KOPT-K1 (cell line): ENCODE measurements around the gene DOHH.

Experiments used
- H3K27ac ChIP-seq: fragments of 200-600 bp; sonication (generic); 2 replicates; pipeline ENCODE4 v1.5.1; 2016; ENCODE audit warnings: antibody characterized with exemption, mild to moderate bottlenecking, low read depth, low read length; ENCODE audit not compliant: poor library complexity, severe bottlenecking
- H3K36me3 ChIP-seq: fragments of 200-600 bp; sonication (generic); 2 replicates; pipeline ENCODE4 v1.5.1; 2017; ENCODE audit warnings: antibody characterized with exemption, mild to moderate bottlenecking, low read length, moderate library complexity; ENCODE audit not compliant: insufficient read depth
- H3K9me3 ChIP-seq: fragments of 200-600 bp; sonication (generic); 2 replicates; pipeline ENCODE4 v1.5.1; 2017; ENCODE audit warnings: antibody characterized with exemption, low read length, mild to moderate bottlenecking; ENCODE audit not compliant: insufficient read depth, poor library complexity, severe bottlenecking

The DOHH gene

DNA sequence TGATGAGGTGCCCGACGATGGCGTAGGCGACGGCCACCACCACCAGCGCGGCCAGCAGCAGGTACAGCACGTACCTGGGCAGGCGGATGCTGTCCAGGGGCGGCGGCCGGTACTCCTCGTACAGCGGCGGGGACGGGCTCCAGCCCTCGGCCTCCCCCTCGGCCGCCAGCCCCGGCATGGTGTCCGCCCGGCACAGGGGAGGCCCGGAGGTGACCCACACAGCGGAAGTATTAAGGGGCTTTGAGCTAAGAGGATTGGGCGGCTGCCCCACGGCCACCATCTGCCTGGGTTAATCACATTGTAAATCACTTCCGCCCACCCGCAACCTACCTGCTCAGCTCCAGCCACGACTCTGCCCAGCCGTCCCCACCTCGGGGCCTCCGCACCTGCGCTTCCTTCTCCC is 17.2 kb downstream of the DOHH start, which contains the start of gene SMIM44:
Gene SMIM44 (minus strand): TSS at position 216 of the 403 bp plus-strand sequence. CDS start 38 bp downstream, at position 178.
- Histone ChIP-seq H3K36me3 (peaks cover 4% of the 10 kb centered on the region), H3K27ac (no peak within 1 kb of the TSS), H3K9me3 (no peaks in the 10 kb centered on the region)

DNA sequence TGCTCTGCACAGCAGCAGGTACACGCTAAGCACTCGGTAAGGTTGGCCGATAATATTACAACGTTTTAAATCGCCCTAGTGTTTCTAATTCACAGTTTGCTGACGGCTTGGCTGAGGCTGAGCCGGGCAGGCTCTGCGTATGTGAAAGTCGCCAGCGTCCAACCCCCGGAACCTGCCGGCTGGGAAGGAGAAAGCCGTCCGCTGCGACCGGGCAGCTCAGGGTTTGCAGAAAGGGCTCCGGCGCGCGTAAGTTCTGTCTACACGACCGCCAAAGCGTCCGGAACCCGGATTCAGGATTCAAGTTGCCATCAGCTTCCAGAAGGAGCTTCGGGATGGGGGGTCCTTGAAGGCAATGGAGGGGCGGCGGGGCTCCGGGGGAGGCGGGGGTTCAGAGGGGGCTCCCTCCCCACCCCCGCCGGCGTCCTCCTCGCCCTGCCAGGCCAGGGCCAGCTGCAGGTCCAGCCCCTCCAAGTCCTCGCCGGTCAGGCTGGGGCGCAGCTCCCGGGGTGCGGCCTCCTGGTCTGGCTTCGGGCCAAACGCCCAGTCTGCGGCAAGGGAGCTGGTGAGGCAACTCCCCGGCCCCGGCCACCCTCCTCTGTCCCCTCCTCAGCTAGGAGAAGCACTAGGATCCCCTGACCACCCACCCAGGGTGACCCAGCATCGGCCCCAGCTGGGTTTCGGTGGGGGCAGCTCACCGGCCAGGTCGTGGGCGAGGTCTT is 17.8 kb downstream of the DOHH start:
- Histone ChIP-seq H3K36me3 (no peaks in the 10 kb centered on the region), H3K27ac (no peak overlapping the region), H3K9me3 (no peaks in the 10 kb centered on the region)

DNA sequence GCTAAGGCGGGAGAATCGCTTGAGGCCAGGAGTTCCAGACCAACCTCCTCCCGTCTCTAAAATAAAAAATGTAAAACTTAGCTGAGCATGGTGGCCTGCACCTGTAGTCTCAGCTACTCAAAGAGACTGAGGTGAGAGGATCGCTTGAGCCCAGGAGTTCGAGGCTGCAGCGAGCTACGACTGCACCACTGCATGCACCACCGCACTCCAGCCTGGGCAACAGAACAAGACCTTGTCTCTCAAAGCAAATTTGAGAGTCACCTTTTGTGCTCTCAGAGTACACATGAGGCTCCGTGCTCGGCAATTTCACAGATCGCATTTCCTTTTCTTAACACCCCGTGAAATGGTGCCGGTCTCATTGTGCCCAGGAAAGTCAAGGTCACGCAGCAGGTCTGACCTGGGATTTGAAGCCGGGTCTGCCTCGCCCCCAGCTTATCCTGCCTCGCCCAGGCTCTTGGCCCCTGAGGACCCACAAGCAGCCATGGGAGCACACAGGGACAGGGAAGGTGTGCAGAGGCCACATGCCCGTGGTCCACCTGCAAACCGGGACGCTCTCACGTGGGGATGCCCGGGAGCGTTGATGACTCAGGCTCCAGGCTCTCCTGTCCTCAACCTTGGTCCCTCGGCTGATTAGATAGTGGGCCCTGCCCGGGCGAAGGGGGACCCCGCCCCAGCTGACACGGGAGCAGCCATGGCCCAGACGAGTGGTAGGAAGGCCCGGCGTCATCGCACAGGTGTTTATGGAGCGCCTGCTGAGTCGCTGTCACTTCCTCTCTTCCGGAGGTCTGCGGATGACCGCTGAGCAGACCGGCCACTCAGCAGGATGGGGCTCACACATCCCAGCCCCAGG is 19.0 kb downstream of the DOHH start:
- no peak overlapping the region for H3K27ac ChIP-seq
- no peaks in the 10 kb centered on the region for H3K9me3 ChIP-seq
- peaks cover 1% of the 10 kb centered on the region; the same call in 1 of the 2 replicates for H3K36me3 ChIP-seq

DNA sequence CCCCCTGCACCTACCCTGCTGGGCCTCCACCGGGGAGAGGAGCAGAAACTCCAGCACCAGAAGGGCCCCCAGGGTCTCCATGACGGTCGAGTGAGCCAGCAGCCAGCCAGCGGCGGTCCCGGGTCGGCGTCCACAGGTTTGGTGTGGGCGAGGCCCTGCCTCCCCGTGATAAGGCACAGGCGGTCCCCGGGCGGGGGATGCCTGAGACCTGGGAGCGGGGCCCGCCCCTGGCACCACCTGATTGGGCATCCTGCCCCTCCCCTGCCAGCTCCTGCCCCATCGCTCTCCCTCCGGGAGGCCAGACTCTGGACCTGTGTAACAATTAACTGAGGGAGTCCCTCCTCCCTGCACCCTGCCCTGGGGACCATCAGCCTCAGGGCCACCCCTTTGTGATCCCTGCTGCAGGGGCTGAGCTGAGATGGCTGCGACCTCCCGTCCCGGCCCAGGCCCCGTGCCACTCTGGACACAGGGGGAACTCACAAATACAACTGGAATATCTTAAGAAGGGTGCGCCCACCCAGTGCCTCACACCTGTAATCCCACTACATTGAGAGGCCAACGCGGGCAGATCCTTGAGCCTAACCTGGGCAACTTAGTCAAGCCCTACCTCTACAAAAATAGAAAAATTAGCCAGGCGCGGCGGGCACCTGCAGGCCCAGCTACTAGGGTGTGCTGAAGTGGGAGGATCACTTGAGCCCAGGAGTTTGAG is 19.9 kb downstream of the DOHH start, which contains the start of gene SMIM24:
Gene SMIM24 (minus strand): TSS at position 143 of the 709 bp plus-strand sequence. CDS start 62 bp downstream, at position 81.
- no peaks in the 10 kb centered on the region for H3K9me3 ChIP-seq
- peaks cover 11% of the 10 kb centered on the region; the same call in 1 of the 2 replicates for H3K36me3 ChIP-seq
- peak within 1 kb of the TSS; percentile 73 for H3K27ac ChIP-seq

DNA sequence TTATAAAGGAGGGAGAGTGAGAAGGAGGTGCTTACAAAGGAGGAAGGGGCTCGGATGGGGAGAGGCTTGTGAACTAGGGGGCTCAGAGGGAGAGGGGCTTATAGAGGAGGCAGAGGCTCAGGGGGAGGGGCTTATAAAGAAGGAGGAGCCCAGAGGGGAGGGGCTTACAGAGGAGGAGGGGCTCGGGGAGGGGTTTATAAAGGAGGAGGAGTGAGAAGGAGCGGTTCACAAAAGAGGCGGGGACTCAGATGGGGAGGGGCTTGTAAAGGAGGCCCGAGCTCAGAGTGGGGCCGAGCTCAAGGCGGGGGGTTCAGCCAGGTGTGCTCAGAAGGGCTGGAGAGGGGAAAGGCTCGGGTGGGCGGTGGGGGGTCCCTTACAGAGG is 20.6 kb downstream of the DOHH start:
- peaks cover 18% of the 10 kb centered on the region; the same call in 1 of the 2 replicates for H3K36me3 ChIP-seq
- no peaks in the 10 kb centered on the region for H3K9me3 ChIP-seq
- H3K27ac ChIP-seq = peak overlapping the region; percentile 73

DNA sequence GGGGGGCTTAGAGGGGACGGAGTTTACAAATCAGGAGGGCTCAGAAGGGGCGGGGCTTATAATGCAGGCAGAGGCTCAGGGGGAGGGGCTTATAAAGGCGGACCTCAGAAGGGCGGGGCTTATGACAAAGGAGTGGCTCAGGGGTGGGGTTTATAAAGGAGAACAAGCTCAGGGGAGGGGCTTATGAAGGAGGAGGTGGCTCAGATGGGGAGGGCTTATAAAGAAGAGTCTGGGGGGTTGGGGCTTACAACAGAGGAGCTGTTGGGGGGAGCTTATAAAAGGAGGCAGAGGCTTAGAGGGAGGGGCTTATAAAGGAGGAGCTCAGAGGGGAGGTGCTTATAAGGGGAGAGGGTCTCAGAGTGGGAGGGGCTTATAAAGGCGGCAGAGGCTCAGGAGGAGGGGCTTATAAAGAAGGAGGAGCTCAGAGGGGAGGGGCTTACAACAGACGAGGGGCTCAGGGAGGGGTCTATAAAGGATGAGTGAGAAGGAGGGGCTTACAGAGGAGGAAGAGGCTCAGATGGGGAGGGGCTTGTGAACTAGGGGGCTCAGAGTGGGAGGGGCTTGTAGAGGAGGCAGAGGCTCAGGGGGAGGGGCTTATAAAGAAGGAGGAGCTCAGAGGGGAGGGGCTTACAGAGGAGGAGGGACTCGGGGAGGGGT is 21.2 kb downstream of the DOHH start:
- Histone ChIP-seq H3K9me3 (no peaks in the 10 kb centered on the region), H3K27ac (peak overlapping the region; percentile 73), H3K36me3 (peaks cover 23% of the 10 kb centered on the region; the same call in 1 of the 2 replicates)

DNA sequence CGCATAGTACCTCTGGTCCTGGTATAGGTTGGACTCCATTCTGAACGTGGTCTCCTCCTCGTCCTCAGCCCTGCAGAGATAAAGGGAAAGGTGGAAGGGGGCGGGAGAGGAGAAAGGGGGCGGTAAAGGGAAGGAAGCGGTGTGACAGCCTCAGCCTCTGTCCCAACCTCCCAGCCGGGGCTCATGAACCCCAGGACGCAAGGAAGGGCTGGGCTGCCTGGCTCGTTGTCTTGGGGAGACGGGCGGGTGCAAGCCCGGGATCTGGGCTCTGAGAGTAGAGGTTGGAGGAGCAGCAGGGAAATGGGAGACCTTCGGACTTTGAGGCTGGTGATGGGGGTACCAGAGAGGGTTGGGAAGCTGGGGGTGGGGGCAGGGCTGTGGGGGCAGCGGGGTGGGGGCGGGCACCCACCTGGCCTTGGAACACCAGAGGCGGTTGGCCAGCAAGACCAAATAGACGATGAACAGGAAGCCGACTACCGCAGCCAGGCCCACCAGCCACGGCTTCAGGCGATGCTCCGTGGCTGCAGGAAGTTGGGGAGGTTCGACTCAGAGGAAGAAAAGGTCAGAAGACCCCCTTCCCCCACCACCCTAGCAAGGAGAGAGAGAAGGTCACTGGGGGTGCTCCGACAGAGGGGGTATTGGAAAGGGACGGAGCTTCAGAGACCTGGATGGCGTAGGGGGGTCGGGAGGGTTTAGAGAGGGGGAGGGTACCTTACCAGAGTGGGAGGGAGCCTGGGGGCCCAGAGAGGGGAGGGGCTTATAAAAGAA is 21.9 kb downstream of the DOHH start:
- Histone ChIP-seq H3K36me3 (peaks cover 29% of the 10 kb centered on the region; the same call in 1 of the 2 replicates), H3K9me3 (no peaks in the 10 kb centered on the region), H3K27ac (peak overlapping the region; percentile 73)

DNA sequence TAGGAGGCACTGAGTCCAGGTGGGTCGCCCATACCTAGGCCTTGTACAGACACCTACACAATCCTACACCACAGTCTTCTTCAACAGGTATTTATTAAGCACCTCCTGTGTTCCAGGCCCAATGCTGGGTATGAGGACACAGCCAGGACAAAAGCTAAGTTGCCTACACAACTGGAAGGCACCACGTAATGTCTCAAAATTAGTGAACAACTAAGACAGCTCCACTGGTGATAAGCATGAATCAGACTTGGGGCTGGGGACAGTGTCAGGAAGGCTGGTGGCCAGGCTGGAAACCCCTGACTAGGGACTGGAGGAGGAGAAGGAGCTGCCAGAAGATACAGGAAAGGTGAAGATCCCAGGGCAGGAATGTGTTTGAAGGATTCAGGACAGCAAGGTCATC is 22.5 kb downstream of the DOHH start:
- Histone ChIP-seq H3K27ac (peak overlapping the region; percentile 73), H3K36me3 (peaks cover 29% of the 10 kb centered on the region; the same call in 1 of the 2 replicates), H3K9me3 (no peaks in the 10 kb centered on the region)

DNA sequence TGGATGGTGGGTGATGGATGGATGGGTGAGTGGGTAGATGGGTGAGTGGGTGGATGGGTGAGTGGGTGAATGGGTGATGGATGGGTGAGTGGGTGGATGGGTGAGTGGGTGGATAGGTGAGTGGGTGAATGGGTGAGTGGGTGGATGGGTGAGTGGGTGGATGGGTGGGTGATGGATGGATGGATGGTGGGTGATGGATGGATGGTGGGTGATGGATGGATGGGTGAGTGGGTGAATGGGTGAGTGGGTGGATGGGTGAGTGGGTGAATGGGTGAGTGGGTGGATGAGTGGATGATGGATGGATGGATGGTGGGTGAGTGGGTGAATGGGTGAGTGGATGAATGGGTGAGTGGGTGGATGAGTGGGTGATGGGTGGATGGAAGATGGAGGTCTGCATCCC is 23.0 kb downstream of the DOHH start:
- H3K36me3 ChIP-seq = peaks cover 29% of the 10 kb centered on the region; the same call in 1 of the 2 replicates
- H3K9me3 ChIP-seq = no peaks in the 10 kb centered on the region
- H3K27ac ChIP-seq = peak overlapping the region; percentile 73

DNA sequence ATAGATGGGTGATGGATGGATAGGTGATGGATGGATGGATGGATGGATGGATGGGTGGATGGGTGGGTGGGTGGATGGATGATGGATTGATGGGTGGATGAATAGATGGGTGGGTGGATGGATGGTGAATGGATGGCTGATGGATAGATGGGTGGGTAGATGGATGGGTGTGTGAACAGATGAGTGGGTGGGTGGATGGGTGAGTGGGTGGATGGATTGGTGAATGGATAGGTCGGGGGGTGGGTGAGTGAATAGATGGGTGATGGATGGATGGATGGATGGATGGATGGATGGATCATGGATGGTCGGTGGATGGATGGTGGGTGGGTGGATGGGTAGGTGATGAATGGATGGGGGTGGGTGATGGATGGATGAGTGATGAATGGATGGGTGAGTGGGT is 23.6 kb downstream of the DOHH start:
- H3K27ac ChIP-seq = no peak overlapping the region
- peaks cover 29% of the 10 kb centered on the region; the same call in 1 of the 2 replicates for H3K36me3 ChIP-seq
- no peaks in the 10 kb centered on the region for H3K9me3 ChIP-seq

DNA sequence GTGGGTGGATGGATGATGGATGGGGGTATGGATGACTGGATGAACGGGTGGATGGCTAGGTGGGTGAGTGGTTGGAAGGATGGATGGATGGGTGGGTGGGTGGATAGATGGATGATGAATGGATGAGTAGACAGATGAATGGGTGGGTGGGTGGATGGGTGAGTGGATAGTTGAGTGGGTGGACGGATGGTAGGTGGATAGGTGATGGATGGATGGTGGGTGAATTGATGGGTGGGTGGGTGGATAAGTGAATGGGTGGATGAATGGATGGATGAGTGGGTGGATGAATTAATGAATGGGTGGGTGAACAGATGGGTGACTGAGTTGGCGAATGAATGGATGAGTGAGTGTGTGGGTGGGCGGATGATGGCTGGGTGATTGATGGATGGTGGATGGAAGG is 25.0 kb downstream of the DOHH start:
- Histone ChIP-seq H3K27ac (no peak overlapping the region), H3K9me3 (no peaks in the 10 kb centered on the region), H3K36me3 (peaks cover 29% of the 10 kb centered on the region; the same call in 1 of the 2 replicates)

DNA sequence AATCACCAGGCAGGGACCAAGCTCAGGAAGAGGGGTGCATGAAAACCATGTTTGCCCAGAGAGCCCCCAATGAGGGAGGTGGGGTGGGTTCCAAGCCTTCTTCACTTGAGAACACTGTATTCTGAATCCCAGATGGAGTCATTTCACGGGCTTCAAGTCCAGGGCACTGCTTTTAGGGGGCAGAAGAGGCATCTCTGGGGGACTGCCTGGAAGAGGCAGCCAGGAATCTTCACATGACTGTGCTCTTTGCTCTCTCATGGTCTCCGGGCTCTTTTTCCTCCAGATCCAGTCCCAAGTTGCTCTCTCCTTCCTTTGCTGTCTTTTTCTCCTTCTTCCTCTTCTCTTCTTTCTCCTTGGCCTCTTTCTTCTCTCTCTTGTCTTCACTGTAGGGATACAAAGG is 25.9 kb downstream of the DOHH start:
- H3K36me3 ChIP-seq = peaks cover 29% of the 10 kb centered on the region; the same call in 1 of the 2 replicates
- H3K9me3 ChIP-seq = no peaks in the 10 kb centered on the region
- no peak overlapping the region for H3K27ac ChIP-seq

DNA sequence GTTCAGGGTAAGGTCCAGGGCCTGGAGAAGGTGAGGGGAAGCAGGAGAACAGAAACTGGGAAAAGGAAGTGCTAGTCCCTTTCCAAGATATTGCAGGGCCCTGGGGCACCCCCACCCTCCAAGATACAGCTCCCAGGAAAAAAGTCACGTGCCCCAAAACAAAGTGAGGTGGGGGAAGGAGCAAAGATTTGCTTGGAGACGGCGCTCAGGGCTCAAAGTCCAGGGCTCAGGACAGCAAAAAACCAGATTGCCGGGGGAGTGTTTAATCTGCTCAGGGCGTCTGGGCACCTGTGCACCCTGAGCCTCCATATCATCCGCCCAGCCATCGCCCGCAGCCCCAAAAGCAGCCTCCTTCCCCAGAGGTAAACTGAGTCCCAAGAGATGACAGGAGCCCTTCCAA is 26.5 kb downstream of the DOHH start:
- no peaks in the 10 kb centered on the region for H3K9me3 ChIP-seq
- peaks cover 29% of the 10 kb centered on the region; the same call in 1 of the 2 replicates for H3K36me3 ChIP-seq
- H3K27ac ChIP-seq = no peak overlapping the region
